GM12892 (cell line): ENCODE results near the gene PRDM7.
A peak's percentile ranks its signal among the peaks of the same experiment; 100 is the strongest.

Experiments
- DNase-seq: peaks from one replicate; pipeline ENCODE4 v3.0.0; 2011; ENCODE audit not compliant: insufficient read length
- FAIRE-seq: peaks from 2 replicates; lab custom pipeline; 2011; peaks lifted over from hg19 to GRCh38; lab: Jason Lieb, UNC
- POLR2A ChIP-seq: IDR thresholded peaks from 2 replicates; pipeline ENCODE4 v1.6.1; 2011; ENCODE audit warnings: low read depth, low read length, control low read depth
- POLR2AphosphoS5 ChIP-seq: IDR thresholded peaks from 2 replicates; pipeline ENCODE4 v1.6.1; 2011; ENCODE audit warnings: low read depth, low read length, control low read depth
- TAF1 ChIP-seq: IDR thresholded peaks from 2 replicates; pipeline ENCODE4 v1.6.1; 2011; ENCODE audit warnings: low read depth, mild to moderate bottlenecking, control low read depth, low read length, borderline replicate concordance

PRDM7 gene

GRCh38 chr16:90040152-90041023 lies 36.7 kb downstream of the PRDM7 start:
- FAIRE-seq (no peak), DNase-seq (no peak)
- TF ChIP-seq POLR2AphosphoS5 (no peak), POLR2A (no peak), TAF1 (no peak)

DNA sequence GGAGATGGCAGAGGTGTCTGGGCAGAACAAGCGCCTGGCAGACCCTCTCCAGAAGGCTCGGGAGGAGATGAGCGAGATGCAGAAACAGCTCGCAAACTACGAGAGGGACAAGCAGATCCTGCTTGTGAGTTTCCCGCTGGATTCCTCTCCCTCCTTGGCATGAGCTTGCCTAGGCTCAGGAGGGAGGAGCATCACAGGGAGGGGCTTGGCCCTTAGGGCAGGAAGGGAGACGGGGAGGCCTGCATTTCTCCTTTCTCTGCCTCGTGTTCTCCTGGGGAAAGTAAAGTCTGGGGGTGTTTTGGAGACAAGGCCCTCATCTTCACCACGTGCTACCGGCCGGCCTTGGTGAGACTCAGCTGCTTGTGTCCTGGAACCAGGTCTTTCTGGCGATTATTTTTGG lies 39.9 kb downstream of the PRDM7 start:
- FAIRE-seq = no peak
- no peak for TF ChIP-seq POLR2A
- TF ChIP-seq POLR2AphosphoS5 = no peak
- no peak for TF ChIP-seq TAF1
- no peak for DNase-seq

GRCh38 chr16:90035902-90036301 lies 41.2 kb downstream of the PRDM7 start:
- TF ChIP-seq POLR2A (no peak), POLR2AphosphoS5 (no peak), TAF1 (no peak)
- DNase-seq (no peak), FAIRE-seq (no peak)

DNA sequence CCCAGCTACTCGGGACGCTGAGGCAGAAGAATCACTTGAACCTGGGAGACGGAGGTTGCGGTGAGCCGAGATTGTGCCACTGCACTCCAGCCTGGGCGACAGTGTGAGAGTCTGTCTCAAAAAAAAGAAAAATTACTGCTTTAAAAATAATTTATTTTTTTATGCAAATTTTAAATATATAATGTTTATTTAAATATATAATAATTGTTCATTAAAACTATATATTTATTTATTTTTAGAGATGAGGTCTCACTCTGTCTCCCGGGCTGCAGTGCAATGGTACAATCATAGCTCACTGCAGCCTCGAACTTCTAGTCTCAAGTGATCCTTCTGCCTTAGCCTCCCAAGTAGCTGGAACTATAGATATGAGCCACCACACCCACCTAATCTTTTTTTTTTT lies 42.6 kb downstream of the PRDM7 start:
- no peak for FAIRE-seq
- TF ChIP-seq POLR2AphosphoS5 = no peak
- DNase-seq = no peak

- TF ChIP-seq POLR2A (no peak), POLR2AphosphoS5 (no peak), TAF1 (no peak)
- no peak for FAIRE-seq
- no peak for DNase-seq
Measured at GRCh38 chr16:90033387-90033786, 43.7 kb downstream of the PRDM7 start.

GRCh38 chr16:90032674-90033331 lies 44.3 kb downstream of the PRDM7 start:
- FAIRE-seq (no peak), DNase-seq (no peak)
- no peak for TF ChIP-seq TAF1
- TF ChIP-seq POLR2AphosphoS5 = no peak
- no peak for TF ChIP-seq POLR2A

DNA sequence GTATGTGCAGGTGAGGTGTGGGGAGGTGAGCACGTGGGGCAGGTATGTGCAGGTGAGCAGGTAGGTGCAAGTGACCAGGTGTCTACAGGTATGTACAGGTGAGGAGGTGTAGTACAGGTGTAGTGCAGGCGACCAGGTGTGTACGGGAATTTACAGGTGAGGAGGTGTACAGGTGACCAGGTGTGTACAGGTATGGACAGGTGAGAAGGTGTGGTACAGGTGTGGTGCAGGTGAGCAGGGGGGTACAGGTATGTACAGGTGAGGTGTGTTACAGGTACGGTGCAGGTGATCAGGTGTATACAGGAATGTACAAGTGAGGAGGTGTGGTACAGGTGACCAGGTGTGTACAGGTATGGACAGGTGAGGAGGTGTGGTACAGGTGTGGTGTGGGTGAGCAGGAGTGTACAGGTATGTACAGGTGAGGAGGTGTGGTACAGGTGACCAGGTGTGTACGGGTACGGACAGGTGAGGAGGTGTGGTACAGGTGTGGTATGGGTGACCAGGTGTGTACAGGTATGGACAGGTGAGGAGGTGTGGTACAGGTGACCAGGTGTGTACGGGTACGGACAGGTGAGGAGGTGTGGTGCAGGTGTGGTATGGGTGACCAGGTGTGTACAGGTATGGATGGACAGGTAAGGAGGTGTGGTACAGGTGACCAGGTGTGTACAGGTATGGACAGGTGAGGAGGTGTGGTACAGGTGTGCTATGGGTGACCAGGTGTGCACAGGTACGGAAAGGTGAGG lies 45.0 kb downstream of the PRDM7 start:
- DNase-seq = no peak
- FAIRE-seq = peak; percentile 58
- no peak for TF ChIP-seq POLR2A
- no peak for TF ChIP-seq TAF1
- no peak for TF ChIP-seq POLR2AphosphoS5

GRCh38 chr16:90031186-90031930 lies 45.8 kb downstream of the PRDM7 start:
- FAIRE-seq = no peak
- TF ChIP-seq POLR2A (no peak), TAF1 (no peak), POLR2AphosphoS5 (no peak)
- no peak for DNase-seq

- DNase-seq (no peak), FAIRE-seq (no peak)
- TF ChIP-seq POLR2AphosphoS5 = no peak
- TF ChIP-seq POLR2A = no peak
- no peak for TF ChIP-seq TAF1
Measured at GRCh38 chr16:90028985-90029384, 48.1 kb downstream of the PRDM7 start.

GRCh38 chr16:90027611-90028010 lies 49.5 kb downstream of the PRDM7 start:
- no peak for DNase-seq
- no peak for FAIRE-seq
- no peak for TF ChIP-seq TAF1
- no peak for TF ChIP-seq POLR2A
- no peak for TF ChIP-seq POLR2AphosphoS5

- TF ChIP-seq TAF1 (no peak), POLR2A (no peak), POLR2AphosphoS5 (no peak)
- no peak for FAIRE-seq
- no peak for DNase-seq
Measured at GRCh38 chr16:90026135-90026534, 51.0 kb downstream of the PRDM7 start.
